Measurements from ENCODE around the gene BHMT2. TPM values are rescaled to one million over a fixed set of nuclear protein-coding genes. Genes with fewer than 3 reads are reported as not detected.

Gene BHMT2
- total and polyA plus RNA-seq, 10 donors, result 0.17 to 2.6 (median 0.64) TPM; not detected in 1

- Histone ChIP-seq H3K36me3 (no peaks in the 10 kb centered on the region), H3K9me3 (no peaks in the 10 kb centered on the region), H3K27ac (no peak overlapping the region), H3K27me3 (replicated peaks in 1 of 7) (peaks cover 0 to 56% (median 38%) of the 10 kb centered on the region in 7 donors), H3K4me3 (no peak overlapping the region), H3K4me1 (peaks cover 0 to 10% (median 0%) of the 10 kb centered on the region in 6 donors)
- 69 to 87% (median 72%) methylated on average over 3 of the region's 3 CpGs for WGBS, 5 donors
- TF ChIP-seq, protein P1, sequence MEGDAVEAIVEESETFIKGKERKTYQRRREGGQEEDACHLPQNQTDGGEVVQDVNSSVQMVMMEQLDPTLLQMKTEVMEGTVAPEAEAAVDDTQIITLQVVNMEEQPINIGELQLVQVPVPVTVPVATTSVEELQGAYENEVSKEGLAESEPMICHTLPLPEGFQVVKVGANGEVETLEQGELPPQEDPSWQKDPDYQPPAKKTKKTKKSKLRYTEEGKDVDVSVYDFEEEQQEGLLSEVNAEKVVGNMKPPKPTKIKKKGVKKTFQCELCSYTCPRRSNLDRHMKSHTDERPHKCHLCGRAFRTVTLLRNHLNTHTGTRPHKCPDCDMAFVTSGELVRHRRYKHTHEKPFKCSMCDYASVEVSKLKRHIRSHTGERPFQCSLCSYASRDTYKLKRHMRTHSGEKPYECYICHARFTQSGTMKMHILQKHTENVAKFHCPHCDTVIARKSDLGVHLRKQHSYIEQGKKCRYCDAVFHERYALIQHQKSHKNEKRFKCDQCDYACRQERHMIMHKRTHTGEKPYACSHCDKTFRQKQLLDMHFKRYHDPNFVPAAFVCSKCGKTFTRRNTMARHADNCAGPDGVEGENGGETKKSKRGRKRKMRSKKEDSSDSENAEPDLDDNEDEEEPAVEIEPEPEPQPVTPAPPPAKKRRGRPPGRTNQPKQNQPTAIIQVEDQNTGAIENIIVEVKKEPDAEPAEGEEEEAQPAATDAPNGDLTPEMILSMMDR (IDR thresholded peaks at IDR 0.05 in 8 of 11, conservative IDR thresholded peaks at IDR 0.05 in 3 of 11), result no peak
- no peak for TF ChIP-seq POLR2AphosphoS5 (IDR thresholded peaks at IDR 0.05)
- TF ChIP-seq POLR2A (IDR thresholded peaks at IDR 0.05), result no peak
- intact Hi-C loops (cut with DNase I; ENCODE audit: low total_unique reads), result no loop called here
- DNase-seq, result no peak
Measured at GRCh38 chr5:79108086-79108485, 38.5 kb downstream of the BHMT2 start.

- Histone ChIP-seq H3K36me3 (no peaks in the 10 kb centered on the region), H3K9me3 (no peaks in the 10 kb centered on the region), H3K27me3 (replicated peaks in 1 of 7) (peaks cover 0 to 56% (median 40%) of the 10 kb centered on the region in 7 donors), H3K4me1 (peaks cover 0 to 10% (median 0%) of the 10 kb centered on the region in 6 donors), H3K27ac (no peak overlapping the region), H3K4me3 (no peak overlapping the region)
- no peak for DNase-seq
- intact Hi-C loops (cut with DNase I; ENCODE audit: low total_unique reads), result no loop called here
- no peak for TF ChIP-seq POLR2AphosphoS5 (IDR thresholded peaks at IDR 0.05)
- TF ChIP-seq, protein P1 (IDR thresholded peaks at IDR 0.05 in 8 of 11, conservative IDR thresholded peaks at IDR 0.05 in 3 of 11), result no peak
- TF ChIP-seq POLR2A (IDR thresholded peaks at IDR 0.05), result no peak
- 60 to 80% (median 77%) methylated on average over 8 of the region's 8 CpGs for WGBS, 5 donors
Measured at GRCh38 chr5:79108792-79109191, 39.2 kb downstream of the BHMT2 start.

- no peaks in the 10 kb centered on the region for H3K36me3 ChIP-seq
- DNase-seq, result no peak
- 41 to 46% (median 44%) methylated on average over 15 of the region's 15 CpGs for WGBS, 5 donors
- H3K4me3 ChIP-seq, result no peak overlapping the region
- peaks cover 0 to 10% (median 0%) of the 10 kb centered on the region in 6 donors for H3K4me1 ChIP-seq
- TF ChIP-seq POLR2A (IDR thresholded peaks at IDR 0.05) (no peak), POLR2AphosphoS5 (IDR thresholded peaks at IDR 0.05) (no peak)
- TF ChIP-seq, protein P1 (IDR thresholded peaks at IDR 0.05 in 8 of 11, conservative IDR thresholded peaks at IDR 0.05 in 3 of 11), result peak in 7 of 11 experiments; percentile 16 to 67 (median 53)
- peaks cover 0 to 56% (median 40%) of the 10 kb centered on the region in 7 donors for H3K27me3 ChIP-seq (replicated peaks in 1 of 7)
- intact Hi-C loops (cut with DNase I; ENCODE audit: low total_unique reads), result no loop called here
- no peaks in the 10 kb centered on the region for H3K9me3 ChIP-seq
- H3K27ac ChIP-seq, result no peak overlapping the region
Measured at GRCh38 chr5:79109527-79110492, 40.2 kb downstream of the BHMT2 start.

GRCh38 chr5:79111387-79111959 is 41.9 kb downstream of the BHMT2 start, which contains the start of gene BHMT:
BHMT (plus strand) TSS chr5:79111809; CDS start chr5:79111886, 77 bp downstream.
- Histone ChIP-seq H3K9me3 (no peaks in the 10 kb centered on the region), H3K27me3 (replicated peaks in 1 of 7) (peaks cover 0 to 48% (median 36%) of the 10 kb centered on the region in 7 donors), H3K4me3 (no peak within 1 kb of the TSS), H3K27ac (no peak within 1 kb of the TSS), H3K36me3 (no peaks in the 10 kb centered on the region), H3K4me1 (peaks cover 0 to 10% (median 0%) of the 10 kb centered on the region in 6 donors)
- TF ChIP-seq POLR2AphosphoS5 (IDR thresholded peaks at IDR 0.05) (no peak), POLR2A (IDR thresholded peaks at IDR 0.05) (no peak)
- TF ChIP-seq, protein P1 (IDR thresholded peaks at IDR 0.05 in 8 of 11, conservative IDR thresholded peaks at IDR 0.05 in 3 of 11), result no peak
- DNase-seq, result no peak
- 28 to 64% (median 31%) methylated on average over 11 to 32 of the region's 32 CpGs for WGBS, 5 donors
- intact Hi-C loops (cut with DNase I; ENCODE audit: low total_unique reads), result no loop called here
